HG03575 (cell line): ENCODE results near the gene MRPL51.

Source experiments
- ATAC-seq: cut with Tn5 transposase; IDR thresholded peaks from one replicate; pipeline ENCODE4 v1.9.1; 2021; ENCODE audit not compliant: unreplicated experiment, insufficient number of reproducible peaks, low FRiP score; ENCODE audit errors: extremely low read depth

Gene MRPL51

DNA sequence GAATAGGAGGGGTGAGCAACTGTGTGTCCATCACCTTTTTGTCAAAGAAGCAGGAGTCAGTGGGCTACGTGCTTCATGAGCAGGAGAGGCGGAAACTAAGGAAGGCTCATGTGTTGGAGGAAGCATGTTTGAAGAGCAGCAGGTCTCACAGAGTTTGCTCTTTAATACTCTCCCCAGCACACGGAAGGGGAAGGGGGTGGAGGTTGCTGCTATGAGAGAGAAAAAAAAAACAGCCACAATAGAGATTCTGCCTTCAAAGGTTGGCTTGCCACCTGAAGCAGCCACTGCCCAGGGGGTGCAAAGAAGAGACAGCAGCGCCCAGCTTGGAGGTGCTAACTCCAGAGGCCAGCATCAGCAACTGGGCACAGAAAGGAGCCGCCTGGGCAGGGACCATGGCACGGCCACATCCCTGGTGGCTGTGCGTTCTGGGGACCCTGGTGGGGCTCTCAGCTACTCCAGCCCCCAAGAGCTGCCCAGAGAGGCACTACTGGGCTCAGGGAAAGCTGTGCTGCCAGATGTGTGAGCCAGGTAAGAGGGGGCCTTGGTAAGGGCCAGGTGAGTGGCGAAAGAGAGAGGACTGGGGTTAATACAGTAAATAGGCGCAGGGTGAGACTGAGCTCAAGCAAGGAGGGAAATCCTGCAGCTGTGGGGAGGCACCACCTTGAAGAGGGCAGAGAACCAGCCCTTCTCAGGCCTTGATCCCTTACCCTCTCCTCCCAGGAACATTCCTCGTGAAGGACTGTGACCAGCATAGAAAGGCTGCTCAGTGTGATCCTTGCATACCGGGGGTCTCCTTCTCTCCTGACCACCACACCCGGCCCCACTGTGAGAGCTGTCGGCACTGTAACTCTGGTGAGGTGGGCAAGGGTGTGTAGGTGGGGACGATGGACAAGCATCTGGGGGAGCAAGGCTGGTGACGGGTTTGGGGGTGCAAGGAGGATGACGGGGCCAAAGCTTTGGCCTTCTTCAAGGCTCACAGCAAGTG lies 48.1 kb downstream of the MRPL51 start, which contains the start of gene CD27:
CD27 (plus strand) TSS at position 252 of the 985 bp plus-strand sequence; CDS start at position 393, 141 bp downstream.
- ATAC-seq: no peak

DNA sequence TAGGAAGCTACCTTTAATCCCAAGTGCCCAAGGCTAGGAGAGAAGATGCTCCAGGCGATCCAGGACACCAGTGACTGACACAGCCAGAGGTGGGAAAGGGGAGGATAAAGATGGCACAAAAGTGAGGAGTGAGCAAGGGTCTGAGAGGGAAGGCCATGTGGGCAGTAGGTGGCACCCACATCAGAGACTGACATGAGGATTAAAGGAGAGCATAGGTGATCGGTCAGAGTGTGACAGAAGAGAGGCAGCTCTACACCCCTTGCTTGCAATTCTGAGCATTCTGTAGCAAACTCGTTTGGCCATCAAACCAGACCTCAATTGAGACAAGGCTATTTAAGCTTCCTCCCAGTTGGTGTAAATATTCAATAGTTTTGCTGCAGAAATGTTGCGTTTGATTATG lies 49.0 kb downstream of the MRPL51 start:
- no peak for ATAC-seq

DNA sequence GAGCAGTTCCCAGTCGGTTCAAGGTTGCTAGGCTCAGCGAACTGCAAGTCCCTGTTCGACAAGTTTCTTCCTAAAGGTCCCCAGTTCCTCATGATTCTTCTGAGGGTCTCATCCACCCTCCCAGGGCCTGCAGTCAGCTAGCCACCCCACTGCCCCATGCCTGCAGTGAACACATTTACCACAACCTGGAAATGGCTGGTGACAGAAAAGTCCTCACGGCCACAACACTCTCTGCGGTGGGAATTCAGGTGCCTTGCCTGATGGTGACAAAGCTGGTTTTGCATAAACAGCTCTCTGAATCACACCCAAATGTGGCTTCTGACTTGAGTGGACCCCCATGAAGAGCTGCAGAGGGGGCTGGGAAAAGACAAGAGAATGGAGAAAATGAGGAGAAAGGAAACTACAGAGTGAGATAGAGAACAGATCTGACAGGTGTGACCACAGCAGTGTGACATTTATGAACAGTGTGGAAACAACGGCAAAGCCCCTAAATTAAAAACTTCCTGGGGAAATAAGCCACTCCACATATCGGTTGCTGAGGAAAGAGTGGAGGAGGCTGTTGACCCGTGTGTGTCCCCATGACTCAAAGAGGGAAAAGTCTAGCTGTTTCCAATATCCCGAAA lies 49.6 kb downstream of the MRPL51 start:
- ATAC-seq: no peak

DNA sequence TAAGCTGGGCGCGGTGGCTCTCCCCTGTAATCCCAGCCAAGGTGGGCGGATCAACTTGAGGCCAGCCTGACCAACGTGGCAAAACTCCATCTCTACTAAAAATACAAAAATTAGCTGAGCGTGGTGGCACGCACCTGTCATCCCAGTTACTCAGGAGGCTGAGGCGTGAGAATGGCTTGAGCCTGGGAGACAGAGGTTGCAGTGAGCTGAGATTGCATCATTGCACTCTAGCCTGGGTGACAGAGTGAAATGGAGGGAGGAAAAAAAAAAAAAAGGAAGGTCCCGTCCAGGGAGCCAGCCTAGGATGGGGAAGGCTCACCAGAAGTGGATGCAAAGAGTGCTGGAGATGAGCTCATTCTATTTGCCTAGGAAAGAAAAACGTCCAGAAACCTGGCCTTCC lies 50.2 kb downstream of the MRPL51 start:
- no peak for ATAC-seq
